ENCODE results near the gene EML4. TPM values are rescaled to one million over a fixed set of nuclear protein-coding genes. Genes with fewer than 3 reads are reported as not detected.

EML4 gene
- total and polyA plus RNA-seq, 9 of the 15 experiments (the other 6 are each of a cell fraction or from before 2014, with no cell fraction given) = 14.7 to 48.3 (median 36.5) TPM

DNA sequence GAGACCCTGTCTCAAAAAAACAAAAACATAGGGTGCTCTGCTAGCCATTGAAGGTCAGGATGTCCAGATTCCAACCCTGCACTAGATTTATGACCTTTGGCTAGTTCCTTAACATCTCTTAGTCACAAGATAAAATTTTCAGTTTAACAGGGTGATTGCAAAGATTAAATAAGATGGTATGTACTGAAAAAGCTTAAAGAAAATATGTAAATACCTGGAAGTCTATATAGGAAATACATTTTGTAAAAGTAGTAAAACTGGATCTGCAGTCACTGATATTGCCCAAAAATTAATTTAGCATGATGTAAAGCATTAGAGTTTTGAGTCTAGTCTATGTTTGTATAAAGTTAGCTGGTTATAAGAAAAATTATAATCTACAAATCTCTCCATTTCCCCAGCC, 197.3 kb downstream of the EML4 start:
- intact Hi-C loops (cut with micrococcal nuclease) = no loop called here

More for the DNA sequence above, 197.3 kb downstream of the EML4 start:
- no peaks in the 10 kb centered on the region for H3K36me3 ChIP-seq (ENCODE audit: control insufficient read depth, insufficient read depth, low read length)
- H3K4me2 ChIP-seq (ENCODE audit: insufficient read depth, low read length) = no peak overlapping the region
- TF ChIP-seq MEIS2 (IDR thresholded peaks at IDR 0.05; ENCODE audit: partially characterized antibody) = no peak
- TF ChIP-seq TAF9B (IDR thresholded peaks at IDR 0.05; ENCODE audit: partially characterized antibody) = no peak
- TF ChIP-seq, protein P1, sequence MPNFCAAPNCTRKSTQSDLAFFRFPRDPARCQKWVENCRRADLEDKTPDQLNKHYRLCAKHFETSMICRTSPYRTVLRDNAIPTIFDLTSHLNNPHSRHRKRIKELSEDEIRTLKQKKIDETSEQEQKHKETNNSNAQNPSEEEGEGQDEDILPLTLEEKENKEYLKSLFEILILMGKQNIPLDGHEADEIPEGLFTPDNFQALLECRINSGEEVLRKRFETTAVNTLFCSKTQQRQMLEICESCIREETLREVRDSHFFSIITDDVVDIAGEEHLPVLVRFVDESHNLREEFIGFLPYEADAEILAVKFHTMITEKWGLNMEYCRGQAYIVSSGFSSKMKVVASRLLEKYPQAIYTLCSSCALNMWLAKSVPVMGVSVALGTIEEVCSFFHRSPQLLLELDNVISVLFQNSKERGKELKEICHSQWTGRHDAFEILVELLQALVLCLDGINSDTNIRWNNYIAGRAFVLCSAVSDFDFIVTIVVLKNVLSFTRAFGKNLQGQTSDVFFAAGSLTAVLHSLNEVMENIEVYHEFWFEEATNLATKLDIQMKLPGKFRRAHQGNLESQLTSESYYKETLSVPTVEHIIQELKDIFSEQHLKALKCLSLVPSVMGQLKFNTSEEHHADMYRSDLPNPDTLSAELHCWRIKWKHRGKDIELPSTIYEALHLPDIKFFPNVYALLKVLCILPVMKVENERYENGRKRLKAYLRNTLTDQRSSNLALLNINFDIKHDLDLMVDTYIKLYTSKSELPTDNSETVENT (CRISPR knock-in tag; IDR thresholded peaks at IDR 0.05) = no peak
- no peak for TF ChIP-seq SMARCB1 (IDR thresholded peaks at IDR 0.05; ENCODE audit: insufficient read length, low read depth)
- TF ChIP-seq, protein P2, sequence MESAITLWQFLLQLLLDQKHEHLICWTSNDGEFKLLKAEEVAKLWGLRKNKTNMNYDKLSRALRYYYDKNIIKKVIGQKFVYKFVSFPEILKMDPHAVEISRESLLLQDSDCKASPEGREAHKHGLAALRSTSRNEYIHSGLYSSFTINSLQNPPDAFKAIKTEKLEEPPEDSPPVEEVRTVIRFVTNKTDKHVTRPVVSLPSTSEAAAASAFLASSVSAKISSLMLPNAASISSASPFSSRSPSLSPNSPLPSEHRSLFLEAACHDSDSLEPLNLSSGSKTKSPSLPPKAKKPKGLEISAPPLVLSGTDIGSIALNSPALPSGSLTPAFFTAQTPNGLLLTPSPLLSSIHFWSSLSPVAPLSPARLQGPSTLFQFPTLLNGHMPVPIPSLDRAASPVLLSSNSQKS (CRISPR knock-in tag; IDR thresholded peaks at IDR 0.05) = no peak
- no peak for TF ChIP-seq ZNF717 (CRISPR knock-in tag; IDR thresholded peaks at IDR 0.05)
- TF ChIP-seq, protein P3, sequence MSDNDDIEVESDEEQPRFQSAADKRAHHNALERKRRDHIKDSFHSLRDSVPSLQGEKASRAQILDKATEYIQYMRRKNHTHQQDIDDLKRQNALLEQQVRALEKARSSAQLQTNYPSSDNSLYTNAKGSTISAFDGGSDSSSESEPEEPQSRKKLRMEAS (CRISPR knock-in tag; IDR thresholded peaks at IDR 0.05) = no peak
- TF ChIP-seq KAT2B (IDR thresholded peaks at IDR 0.05; ENCODE audit: low read depth, low read length) = no peak
- no peak for TF ChIP-seq ZNF140 (CRISPR knock-in tag; IDR thresholded peaks at IDR 0.05)
- no peak for TF ChIP-seq RBBP5 (IDR thresholded peaks at IDR 0.05; ENCODE audit: borderline replicate concordance, insufficient read depth, low read length, poor library complexity, severe bottlenecking)
- H3K4me1 ChIP-seq (replicated peaks in 1 of 2; ENCODE audit: control insufficient read depth in 2 of 2, insufficient read depth in 2 of 2, low read length in 2 of 2) = peaks cover 4 to 5% of the 10 kb centered on the region in 2 experiments; a peak in 3 of 5 replicates
- H3K9me1 ChIP-seq (ENCODE audit: control insufficient read depth, insufficient read depth, low read length) = no peaks in the 10 kb centered on the region
- H4K20me1 ChIP-seq (replicated peaks; ENCODE audit: control insufficient read depth, insufficient read depth, low read length) = no peaks in the 10 kb centered on the region
- no peak overlapping the region for H2AFZ ChIP-seq (ENCODE audit: low read depth, low read length)
- in situ Hi-C loops (cut with MboI) = no loop called here
- ChIA-PET CTCF (ENCODE audit: low intra/inter-chr PET ratio) (no interaction called here), POLR2A (interaction anchor here (0.6 kb wide), 1 partner anchor 430 kb away, joined by 3 read pairs; no protein-coding TSS in a partner anchor)
- no peak overlapping the region for H3K4me3 ChIP-seq
- ATAC-seq (no peak), DNase-seq (ENCODE audit: extremely low read depth in 1 of 4, low spot score in 3 of 4) (no peak), FAIRE-seq (no peak)
- no TSS peak for BruUV-seq (replicated peaks)
- no peaks in the 10 kb centered on the region for H3K79me2 ChIP-seq (ENCODE audit: control insufficient read depth, insufficient read depth, low read length)
- no peaks in the 10 kb centered on the region for H3K9me3 ChIP-seq (replicated peaks; ENCODE audit: control insufficient read depth, insufficient read depth, low read depth, low read length)
- H3K27ac ChIP-seq (ENCODE audit: extremely low read depth, low read depth, low read length) = no peak overlapping the region
- no peak overlapping the region for H3K9ac ChIP-seq (ENCODE audit: insufficient read depth in 1 of 2, low read depth in 2 of 2, low read length in 2 of 2)
- peaks cover 7 to 21% of the 10 kb centered on the region in 2 experiments for H3K27me3 ChIP-seq (ENCODE audit: control insufficient read depth in 2 of 2, insufficient read depth in 2 of 2, low read length in 2 of 2)
